HepG2 (cell line): ENCODE measurements around the gene HSPB6.
A peak's percentile ranks its signal among the peaks of the same experiment; 100 is the strongest.

Experiments used
- DR1 ChIP-seq: sonication (generic); formaldehyde crosslinking; IDR thresholded peaks from 2 replicates; pipeline ENCODE4 v1.8.0; 2021; ENCODE audit warnings: mild to moderate bottlenecking, missing genetic modification reagents, inconsistent platforms
- POLR2A ChIP-seq, 2 experiments: IDR thresholded peaks; 2 replicates each; pipeline ENCODE4 v1.6.1; 2011; ENCODE audit warnings: low read depth in 2 of 2, low read length in 2 of 2, mild to moderate bottlenecking in 1 of 2, moderate library complexity in 1 of 2; ENCODE audit not compliant: insufficient read depth in 1 of 2
- TF ChIP-seq, protein P1 (sequence below): sonication (generic); formaldehyde crosslinking; IDR thresholded peaks from 2 replicates; pipeline ENCODE4 v1.5.0; 2020; ENCODE audit warnings: mild to moderate bottlenecking, missing genetic modification reagents, moderate library complexity

DNA sequence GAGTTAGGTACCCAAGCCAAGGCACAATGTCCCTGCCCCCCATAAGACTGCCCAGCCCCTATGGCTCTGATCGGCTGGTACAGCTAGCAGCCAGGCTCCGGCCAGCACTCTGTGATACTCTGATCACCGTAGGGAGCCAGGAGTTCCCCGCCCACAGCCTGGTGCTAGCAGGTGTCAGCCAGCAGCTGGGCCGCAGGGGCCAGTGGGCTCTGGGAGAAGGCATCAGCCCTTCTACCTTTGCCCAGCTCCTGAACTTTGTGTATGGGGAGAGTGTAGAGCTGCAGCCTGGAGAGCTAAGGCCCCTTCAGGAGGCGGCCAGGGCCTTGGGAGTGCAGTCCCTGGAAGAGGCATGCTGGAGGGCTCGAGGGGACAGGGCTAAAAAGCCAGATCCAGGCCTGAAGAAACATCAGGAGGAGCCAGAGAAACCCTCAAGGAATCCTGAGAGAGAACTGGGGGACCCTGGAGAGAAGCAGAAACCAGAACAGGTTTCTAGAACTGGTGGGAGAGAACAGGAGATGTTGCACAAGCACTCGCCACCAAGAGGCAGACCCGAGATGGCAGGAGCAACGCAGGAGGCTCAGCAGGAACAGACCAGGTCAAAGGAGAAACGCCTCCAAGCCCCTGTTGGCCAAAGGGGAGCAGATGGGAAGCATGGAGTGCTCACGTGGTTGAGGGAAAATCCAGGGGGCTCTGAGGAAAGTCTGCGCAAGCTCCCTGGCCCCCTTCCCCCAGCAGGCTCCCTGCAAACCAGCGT lies 42.1 kb downstream of the HSPB6 start:
- TF ChIP-seq DR1 (CRISPR knock-in tag) (no peak), POLR2A (IDR thresholded peaks at IDR 0.05; ENCODE audit: insufficient read depth in 1 of 2, low read depth in 2 of 2, low read length in 2 of 2) (no peak)
- TF ChIP-seq, protein P1, sequence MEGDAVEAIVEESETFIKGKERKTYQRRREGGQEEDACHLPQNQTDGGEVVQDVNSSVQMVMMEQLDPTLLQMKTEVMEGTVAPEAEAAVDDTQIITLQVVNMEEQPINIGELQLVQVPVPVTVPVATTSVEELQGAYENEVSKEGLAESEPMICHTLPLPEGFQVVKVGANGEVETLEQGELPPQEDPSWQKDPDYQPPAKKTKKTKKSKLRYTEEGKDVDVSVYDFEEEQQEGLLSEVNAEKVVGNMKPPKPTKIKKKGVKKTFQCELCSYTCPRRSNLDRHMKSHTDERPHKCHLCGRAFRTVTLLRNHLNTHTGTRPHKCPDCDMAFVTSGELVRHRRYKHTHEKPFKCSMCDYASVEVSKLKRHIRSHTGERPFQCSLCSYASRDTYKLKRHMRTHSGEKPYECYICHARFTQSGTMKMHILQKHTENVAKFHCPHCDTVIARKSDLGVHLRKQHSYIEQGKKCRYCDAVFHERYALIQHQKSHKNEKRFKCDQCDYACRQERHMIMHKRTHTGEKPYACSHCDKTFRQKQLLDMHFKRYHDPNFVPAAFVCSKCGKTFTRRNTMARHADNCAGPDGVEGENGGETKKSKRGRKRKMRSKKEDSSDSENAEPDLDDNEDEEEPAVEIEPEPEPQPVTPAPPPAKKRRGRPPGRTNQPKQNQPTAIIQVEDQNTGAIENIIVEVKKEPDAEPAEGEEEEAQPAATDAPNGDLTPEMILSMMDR = peak; percentile 38; the same call in 1 of the 2 replicates
